Hematopoietic multipotent progenitor cell treated with erythropoietin and hydrocortisone succinate and interleukin-3 and kit ligand, for 15 days (in vitro differentiated cells): ENCODE measurements around the gene CDHR2.

ENCODE experiments used
- DNase-seq: peaks from one replicate; pipeline ENCODE4 v3.0.0-alpha.2; 2015; ENCODE audit warnings: low spot score

The CDHR2 gene

DNA sequence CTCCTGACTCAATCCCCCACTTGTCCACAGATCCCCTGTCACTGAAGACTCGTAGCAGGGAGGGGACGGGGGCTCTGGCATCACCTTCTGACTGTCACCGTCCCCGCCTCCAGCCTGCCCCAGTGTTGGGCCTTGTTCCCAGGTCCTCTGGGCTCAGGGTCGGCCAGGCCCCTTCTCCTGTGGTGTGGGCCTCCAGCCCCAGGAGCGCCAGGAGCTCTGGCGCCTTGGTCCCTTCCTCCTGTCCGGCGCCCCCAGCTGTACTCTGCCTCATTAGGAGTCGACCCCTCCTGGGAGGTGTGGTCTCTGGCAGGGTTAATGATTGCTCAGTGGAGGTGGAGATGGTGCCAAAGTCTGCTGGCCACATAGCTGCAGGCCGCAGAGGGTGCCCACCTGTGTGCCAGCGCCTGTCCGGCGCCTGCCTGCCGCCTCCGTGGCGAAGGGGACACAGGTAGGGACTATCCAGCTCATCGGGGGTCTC lies at the start of gene CDHR2:
CDHR2 (plus strand) TSS at position 376 of the 478 bp plus-strand sequence. CDS start 16,011 bp downstream, outside the sequence.
- no peak for DNase-seq

- no peak for DNase-seq
Measured at GRCh38 chr5:176500511-176500910, 48.6 kb upstream of the CDHR2 start.

DNA sequence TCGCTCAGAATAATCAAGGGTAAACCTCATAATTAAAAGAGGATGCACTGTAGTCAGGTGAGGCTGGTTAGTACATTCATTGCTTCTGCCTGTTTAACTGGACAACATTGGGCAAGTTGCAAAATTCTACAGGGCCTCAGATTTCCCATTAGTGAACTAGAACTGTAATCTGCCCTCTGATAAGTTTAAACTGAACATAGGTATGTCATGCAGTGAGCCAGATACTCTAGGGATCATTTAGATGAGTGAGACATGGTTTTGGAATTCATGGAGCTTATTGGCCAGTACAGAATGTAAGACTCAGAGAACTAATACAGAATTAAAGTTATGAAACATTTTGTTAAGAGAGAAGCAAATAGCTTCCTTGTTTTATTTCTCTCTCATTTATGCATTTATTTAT lies 47.8 kb upstream of the CDHR2 start:
- DNase-seq = no peak

DNA sequence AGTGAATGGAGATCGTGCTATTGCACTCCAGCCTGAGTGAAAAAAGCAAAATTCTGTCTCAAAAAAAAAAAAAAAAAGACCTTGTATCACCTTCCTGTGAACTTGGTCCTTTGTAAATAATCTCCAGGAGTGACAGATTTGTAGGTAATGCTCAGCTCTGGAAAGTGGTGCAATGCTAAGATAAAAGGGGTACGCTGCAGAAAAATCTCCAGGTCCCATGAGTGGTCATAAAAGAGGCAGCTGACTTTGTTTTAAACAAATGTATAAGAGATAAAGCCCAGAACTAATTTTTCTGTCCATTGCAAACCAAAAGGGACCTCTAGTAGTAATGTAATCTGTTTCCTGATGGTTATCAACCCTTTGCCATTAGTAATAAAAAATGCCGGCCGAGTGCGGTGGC lies 45.6 kb upstream of the CDHR2 start:
- DNase-seq = no peak

GRCh38 chr5:176507911-176508310 lies 41.2 kb upstream of the CDHR2 start:
- no peak for DNase-seq

DNA sequence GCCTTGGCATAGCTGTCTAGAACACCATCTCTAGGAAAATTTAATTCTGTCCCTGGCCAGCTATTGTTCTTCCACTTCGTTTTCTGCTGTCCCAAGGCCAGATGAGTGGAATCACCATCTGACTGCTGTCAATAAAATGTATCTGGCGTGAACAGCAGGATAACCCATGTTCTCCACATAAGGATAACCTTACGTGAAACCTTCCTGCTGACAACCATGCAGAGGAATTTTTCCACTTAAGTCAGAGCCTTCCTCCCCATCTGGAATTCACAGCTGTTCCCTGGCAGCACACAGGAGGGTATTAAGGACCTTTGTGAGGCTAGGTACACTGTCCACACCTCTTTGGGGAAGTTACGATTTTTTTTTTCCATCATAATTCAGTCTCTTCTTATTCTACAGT lies 40.5 kb upstream of the CDHR2 start:
- no peak for DNase-seq

DNA sequence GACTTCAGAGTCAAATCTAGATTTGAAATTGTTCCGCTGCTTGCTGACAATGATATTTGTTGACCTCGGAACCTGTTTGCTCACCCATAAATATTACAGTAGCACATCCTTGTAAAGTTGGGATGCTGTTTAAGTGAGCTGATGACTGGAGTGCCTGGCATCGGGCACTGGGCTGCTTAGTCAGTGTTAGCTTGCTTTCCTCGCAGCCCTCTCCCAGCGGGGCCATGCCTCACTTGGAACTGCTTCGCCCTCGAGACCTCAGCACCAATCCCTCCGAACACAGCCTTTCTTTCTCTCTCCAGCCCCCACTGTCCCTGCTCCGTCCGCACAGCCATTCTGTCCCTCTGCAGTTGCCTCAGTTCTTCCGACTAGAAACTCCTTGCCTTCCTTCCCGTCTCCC lies 35.4 kb upstream of the CDHR2 start:
- no peak for DNase-seq

DNA sequence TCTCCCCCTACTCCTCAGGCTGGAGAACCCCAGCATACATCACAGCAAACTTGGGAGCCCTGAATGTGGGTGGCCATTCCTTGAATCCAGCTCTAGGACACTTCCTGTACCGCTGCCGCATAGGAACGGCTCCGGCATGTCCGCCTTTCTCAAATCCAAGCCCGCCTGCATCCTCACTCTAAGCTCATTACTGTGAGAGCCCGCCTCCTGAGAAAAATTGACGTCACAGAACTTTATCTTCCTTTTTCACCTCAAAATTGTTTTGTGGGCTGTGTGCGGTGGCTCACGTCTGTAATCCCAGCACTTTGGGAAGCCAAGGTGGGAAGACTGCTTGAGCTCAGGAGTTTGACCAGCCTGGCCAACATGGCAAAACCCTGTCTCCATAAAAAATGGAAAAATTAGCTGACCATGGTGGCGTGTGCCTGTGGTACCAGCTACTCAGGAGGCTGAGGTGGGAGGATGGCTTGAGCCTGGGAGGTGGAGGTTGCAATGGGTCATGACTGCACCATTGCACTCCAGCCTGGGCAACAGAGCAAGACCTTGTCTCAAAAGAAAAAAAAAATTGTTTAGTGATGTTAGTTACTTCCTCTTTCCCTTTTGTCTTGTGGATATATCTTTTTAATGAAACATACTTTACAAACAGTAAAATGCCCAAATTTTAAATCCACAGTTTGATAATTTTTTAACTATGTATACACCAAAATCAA lies 34.7 kb upstream of the CDHR2 start:
- no peak for DNase-seq

- DNase-seq = no peak
Measured at GRCh38 chr5:176515396-176515795, 33.7 kb upstream of the CDHR2 start.

GRCh38 chr5:176517053-176517661 lies 32.0 kb upstream of the CDHR2 start:
- DNase-seq = no peak

DNA sequence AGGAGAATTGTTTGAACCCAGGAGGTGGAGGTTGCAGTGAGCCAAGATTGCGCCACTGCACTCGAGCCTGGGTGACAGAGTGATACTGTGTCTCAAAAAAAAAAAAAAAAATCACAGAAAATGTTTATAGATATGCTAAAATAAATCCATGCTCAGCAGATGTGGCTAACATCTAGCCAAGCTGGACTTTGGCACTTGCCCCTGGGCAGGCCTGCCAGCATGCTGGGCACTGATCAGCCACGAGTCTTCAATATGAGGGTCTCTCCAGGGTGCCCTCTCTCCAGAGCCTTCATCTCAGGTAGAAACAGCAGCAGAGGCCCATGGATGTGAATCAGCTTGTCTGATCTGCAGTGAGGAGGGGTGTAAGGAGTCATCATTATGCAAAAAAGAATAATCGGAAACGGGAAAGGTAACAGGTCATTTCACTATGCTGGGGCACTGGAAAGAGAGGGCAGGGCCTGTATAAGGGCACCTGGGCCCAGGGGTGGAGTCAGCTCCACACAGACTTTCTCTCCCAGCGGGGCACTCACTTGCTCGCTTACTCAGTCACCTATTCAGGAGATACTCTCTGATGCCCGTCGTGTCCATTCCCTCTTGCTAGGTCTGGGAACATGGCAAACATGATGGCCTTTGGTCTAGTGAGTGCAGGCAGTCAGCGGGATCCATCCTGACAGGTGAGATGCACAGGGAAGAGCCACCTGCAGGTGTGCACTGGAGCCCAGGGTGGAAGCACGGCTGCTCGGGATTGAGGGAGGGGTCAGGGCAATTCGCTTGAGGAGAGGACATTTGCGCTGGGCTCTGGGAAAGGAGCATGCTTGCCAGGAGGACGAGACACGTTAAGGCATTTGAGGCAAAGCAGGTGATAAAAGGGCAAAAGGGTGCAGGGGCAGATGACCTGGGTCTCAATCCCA lies 29.1 kb upstream of the CDHR2 start:
- no peak for DNase-seq

GRCh38 chr5:176521286-176521685 lies 27.9 kb upstream of the CDHR2 start:
- no peak for DNase-seq

DNA sequence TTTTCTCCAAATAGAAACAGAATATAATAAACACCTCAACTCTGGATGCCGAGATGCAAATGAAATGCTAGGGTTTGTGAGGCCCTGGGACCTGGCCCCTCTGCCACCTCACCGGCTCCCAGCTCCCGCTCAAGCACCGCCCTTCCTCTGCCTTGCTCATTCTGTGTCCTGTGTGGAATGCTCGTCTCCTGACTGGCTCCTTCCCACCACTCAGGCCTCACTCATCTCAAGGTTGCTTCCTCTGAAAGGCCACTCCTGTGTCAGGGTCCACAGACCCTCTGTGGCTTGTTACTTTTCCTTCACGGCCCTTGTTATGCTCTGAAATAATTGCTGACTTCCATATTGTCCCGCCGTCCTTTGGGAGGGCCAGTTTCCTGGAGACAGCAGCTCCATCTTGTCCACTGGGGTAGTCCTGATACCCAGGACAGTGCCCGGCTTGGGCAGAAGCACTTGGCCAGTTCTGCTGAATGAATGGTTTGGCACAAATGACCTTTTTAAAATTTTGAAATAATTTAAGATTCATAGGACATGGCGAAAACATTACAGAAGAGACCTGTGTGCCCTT lies 27.4 kb upstream of the CDHR2 start:
- no peak for DNase-seq

DNA sequence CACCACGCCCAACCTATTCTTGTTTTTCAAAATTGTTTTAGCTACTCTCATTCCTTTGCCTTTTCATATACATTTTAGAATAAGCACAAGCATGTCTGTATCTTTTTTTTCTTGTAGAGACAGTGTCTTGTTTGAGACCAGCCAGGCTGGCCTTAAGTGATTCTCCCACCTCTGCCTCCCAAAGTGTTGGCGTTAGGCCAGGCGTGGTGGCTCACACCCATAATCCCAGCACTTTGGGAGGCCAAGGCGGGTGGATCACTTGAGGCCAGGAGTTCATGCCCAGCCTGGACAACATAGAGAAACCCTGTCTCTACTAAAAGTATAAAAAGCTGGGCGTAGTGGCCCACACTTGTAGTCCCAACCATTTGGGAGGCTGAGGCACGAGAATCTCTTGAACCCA lies 25.0 kb upstream of the CDHR2 start:
- DNase-seq = no peak

DNA sequence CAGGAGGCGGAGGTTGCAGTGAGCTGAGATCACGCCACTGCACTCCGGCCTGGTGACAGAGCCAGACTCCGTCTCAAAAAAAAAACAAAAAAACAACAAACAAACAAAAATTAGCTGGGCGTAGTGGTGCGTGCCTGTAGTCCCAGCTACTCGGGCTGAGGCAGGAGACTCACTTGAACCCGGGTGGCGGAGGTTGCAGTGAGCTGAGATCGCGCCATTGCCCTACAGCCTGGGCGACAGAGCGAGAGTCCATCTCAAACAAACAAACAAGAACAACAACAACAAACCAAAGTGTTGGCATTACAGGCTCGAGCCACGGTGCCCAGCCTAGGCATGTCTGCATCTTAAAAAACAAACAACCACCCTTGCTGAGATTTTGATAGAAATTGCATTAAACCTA lies 24.2 kb upstream of the CDHR2 start:
- DNase-seq = no peak

GRCh38 chr5:176525677-176526076 lies 23.5 kb upstream of the CDHR2 start:
- DNase-seq = no peak

DNA sequence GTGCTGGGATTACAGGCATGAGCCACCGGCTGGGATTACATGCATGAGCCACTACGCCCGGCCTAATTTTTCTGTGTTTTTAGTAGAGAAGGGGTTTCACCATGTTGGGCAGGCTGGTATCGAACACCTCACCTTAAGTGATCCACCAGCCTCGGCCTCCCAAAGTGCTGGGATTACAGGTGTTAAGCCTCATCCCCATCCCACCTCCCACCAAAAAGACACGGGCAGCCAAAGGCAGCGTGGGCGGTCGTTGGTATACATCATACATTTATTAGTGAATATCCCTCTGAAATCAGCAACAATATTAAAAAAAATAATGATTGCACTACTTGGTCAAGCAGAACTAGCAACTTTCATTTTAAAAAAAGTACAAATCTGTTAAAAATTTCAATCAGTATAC lies 22.7 kb upstream of the CDHR2 start:
- DNase-seq = no peak

DNA sequence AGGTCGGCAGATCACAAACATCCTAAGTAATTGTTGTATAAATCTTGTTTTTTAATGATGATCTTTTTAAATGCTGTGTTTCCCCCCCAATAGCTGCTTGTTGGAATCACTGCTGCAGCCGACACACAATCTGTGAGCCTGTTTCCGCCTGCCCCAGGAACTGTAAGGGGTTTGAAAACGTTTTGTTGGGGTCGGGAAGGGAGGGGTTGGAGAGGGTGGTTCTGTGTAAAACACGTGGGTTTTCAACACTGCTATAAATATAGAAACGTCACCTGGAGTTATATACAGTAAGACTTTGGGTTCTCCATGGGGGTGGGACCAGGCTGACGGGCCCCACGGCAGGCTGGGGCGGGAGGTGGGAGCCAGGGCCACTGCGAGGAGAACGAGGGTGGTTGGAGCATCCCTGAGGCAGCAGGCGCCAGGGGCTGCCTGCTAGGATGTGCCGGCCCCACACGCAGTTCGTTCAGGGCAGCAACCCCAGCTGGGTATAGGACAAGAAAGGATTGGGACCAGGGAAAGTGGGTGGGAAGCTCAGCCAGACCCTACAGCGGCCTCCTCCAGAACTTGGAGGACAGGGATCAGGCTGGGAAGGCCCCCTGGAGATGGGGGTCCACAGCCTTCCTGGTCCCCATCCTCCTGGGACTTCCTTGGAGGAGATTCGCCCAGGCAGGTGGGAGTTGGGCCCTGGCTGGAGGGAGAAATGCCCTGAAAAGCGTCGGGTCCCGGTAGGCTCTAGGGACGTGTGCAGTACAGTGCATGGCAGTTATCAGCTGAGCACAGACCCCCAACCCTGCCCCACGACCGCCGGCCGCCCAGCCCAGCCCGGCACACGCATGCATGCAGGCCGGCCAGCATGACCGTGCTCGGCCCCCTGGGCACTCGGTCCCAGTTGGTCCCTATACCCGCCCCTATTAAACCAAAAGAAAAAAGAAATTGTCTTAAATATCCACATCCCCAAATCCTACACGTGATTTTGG lies 21.6 kb upstream of the CDHR2 start:
- no peak for DNase-seq

DNA sequence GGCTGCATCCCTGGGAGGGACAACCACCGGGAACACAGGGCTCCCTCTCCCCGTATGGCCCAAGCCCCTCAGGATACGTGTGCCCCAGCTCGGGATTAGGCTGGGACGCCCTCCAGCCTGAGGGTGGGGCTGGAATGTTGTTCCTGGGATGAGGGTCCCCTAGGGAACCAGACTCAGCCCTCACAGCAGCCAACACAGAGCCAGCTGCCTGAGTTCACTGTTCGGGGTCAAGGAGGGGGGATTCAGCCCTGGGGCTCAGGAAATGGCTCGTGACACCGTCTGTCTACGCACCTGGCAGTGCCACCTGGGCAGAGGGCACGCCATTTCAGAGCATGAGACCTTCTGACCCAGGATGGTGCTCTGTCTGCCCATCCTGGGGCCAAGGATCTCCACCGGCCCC lies 20.8 kb upstream of the CDHR2 start:
- no peak for DNase-seq

DNA sequence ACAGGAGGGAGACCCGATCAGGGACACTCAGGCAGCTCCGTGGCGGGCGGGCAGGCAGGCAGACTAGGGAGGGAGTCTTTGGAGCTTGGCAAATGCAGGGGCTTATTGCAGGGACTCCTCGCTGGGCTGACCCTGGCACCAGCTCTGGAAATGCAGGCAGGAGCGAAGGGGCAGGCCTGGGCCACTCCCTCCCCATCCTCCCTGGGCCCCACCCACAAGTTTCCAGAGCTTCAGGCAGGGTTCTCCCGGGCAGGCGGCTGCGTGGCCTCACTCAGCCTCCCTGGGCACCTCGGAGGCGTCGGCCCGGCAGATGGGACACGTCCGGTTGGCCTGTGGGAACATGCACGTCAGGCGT lies 20.4 kb upstream of the CDHR2 start:
- no peak for DNase-seq

- DNase-seq = no peak
Measured at GRCh38 chr5:176529116-176529740, 19.9 kb upstream of the CDHR2 start.
